Measurements from ENCODE around the gene EPS8. TPM values are rescaled to one million over a fixed set of nuclear protein-coding genes. Genes with fewer than 3 reads are reported as not detected.

The EPS8 gene
- total and polyA plus RNA-seq, 4 donors = 56.0 to 165 (median 129) TPM

GRCh38 chr12:15688838-15689625 lies 100.2 kb downstream of the EPS8 start:
- peak overlapping the region in 1 of 2 donors; percentile 0 for H3K27ac ChIP-seq (ENCODE audit: low read depth in 1 of 2, low read length in 2 of 2)
- H3K4me1 ChIP-seq (ENCODE audit: control insufficient read depth in 1 of 2, insufficient read depth in 2 of 2, low read length in 2 of 2) = peaks cover 0 to 7% of the 10 kb centered on the region in 2 donors
- no peaks in the 10 kb centered on the region for H3K36me3 ChIP-seq (ENCODE audit: control insufficient read depth in 1 of 2, insufficient read depth in 2 of 2, low read length in 1 of 2)
- H3K4me3 ChIP-seq (ENCODE audit: low read length in 2 of 2) = no peak overlapping the region
- H3K27me3 ChIP-seq (ENCODE audit: control insufficient read depth in 1 of 2, insufficient read depth in 2 of 2, low read length in 1 of 2) = no peaks in the 10 kb centered on the region
- intact Hi-C loops (cut with DNase I) = loop anchor here in 1 of 2 donors (5.0 kb wide), 1 partner anchor 47 kb away; no protein-coding TSS in a partner anchor
- DNase-seq = peak in 1 of 2 donors; percentile 51
- no peaks in the 10 kb centered on the region for H3K9me3 ChIP-seq (ENCODE audit: control insufficient read depth, low read length)
- WGBS, 2 donors = 5 to 7% methylated on average over 6 of the region's 6 CpGs
- ATAC-seq (ENCODE audit: low FRiP score) = peak; percentile 32

GRCh38 chr12:15688202-15688736 lies 100.9 kb downstream of the EPS8 start:
- ATAC-seq (ENCODE audit: low FRiP score) (peak; percentile 53), DNase-seq (peak; percentile 79 to 84)
- Histone ChIP-seq H3K27me3 (ENCODE audit: control insufficient read depth in 1 of 2, insufficient read depth in 2 of 2, low read length in 1 of 2) (no peaks in the 10 kb centered on the region), H3K4me3 (ENCODE audit: low read length in 2 of 2) (no peak overlapping the region), H3K36me3 (ENCODE audit: control insufficient read depth in 1 of 2, insufficient read depth in 2 of 2, low read length in 1 of 2) (no peaks in the 10 kb centered on the region), H3K4me1 (ENCODE audit: control insufficient read depth in 1 of 2, insufficient read depth in 2 of 2, low read length in 2 of 2) (peaks cover 0 to 5% of the 10 kb centered on the region in 2 donors), H3K27ac (ENCODE audit: low read depth in 1 of 2, low read length in 2 of 2) (peak overlapping the region in 1 of 2 donors; percentile 19), H3K9me3 (ENCODE audit: control insufficient read depth, low read length) (no peaks in the 10 kb centered on the region)
- 74 to 77% methylated on average over 8 of the region's 8 CpGs for WGBS, 2 donors
- intact Hi-C loops (cut with DNase I) = loop anchor here in 1 of 2 donors (5.0 kb wide), 1 partner anchor 46 kb away; no protein-coding TSS in a partner anchor

GRCh38 chr12:15687583-15687982 lies 101.6 kb downstream of the EPS8 start:
- H3K36me3 ChIP-seq (ENCODE audit: control insufficient read depth in 1 of 2, insufficient read depth in 2 of 2, low read length in 1 of 2) = no peaks in the 10 kb centered on the region
- no peak overlapping the region for H3K4me3 ChIP-seq (ENCODE audit: low read length in 2 of 2)
- H3K4me1 ChIP-seq (ENCODE audit: control insufficient read depth in 1 of 2, insufficient read depth in 2 of 2, low read length in 2 of 2) = no peaks in the 10 kb centered on the region
- intact Hi-C loops (cut with DNase I) = loop anchor here in 1 of 2 donors (5.0 kb wide), 1 partner anchor 45 kb away; no protein-coding TSS in a partner anchor
- H3K27me3 ChIP-seq (ENCODE audit: control insufficient read depth in 1 of 2, insufficient read depth in 2 of 2, low read length in 1 of 2) = no peaks in the 10 kb centered on the region
- DNase-seq (no peak), ATAC-seq (ENCODE audit: low FRiP score) (no peak)
- H3K27ac ChIP-seq (ENCODE audit: low read depth in 1 of 2, low read length in 2 of 2) = no peak overlapping the region
- no peaks in the 10 kb centered on the region for H3K9me3 ChIP-seq (ENCODE audit: control insufficient read depth, low read length)

- H3K4me1 ChIP-seq (ENCODE audit: control insufficient read depth in 1 of 2, insufficient read depth in 2 of 2, low read length in 2 of 2) = no peaks in the 10 kb centered on the region
- H3K27me3 ChIP-seq (ENCODE audit: control insufficient read depth in 1 of 2, insufficient read depth in 2 of 2, low read length in 1 of 2) = no peaks in the 10 kb centered on the region
- DNase-seq = no peak
- no peak overlapping the region for H3K27ac ChIP-seq (ENCODE audit: low read depth in 1 of 2, low read length in 2 of 2)
- no peak for ATAC-seq (ENCODE audit: low FRiP score)
- no peaks in the 10 kb centered on the region for H3K36me3 ChIP-seq (ENCODE audit: control insufficient read depth in 1 of 2, insufficient read depth in 2 of 2, low read length in 1 of 2)
- H3K9me3 ChIP-seq (ENCODE audit: control insufficient read depth, low read length) = no peaks in the 10 kb centered on the region
- intact Hi-C loops (cut with DNase I) = loop anchor here in 1 of 2 donors (5.0 kb wide), 1 partner anchor 43 kb away; no protein-coding TSS in a partner anchor
- WGBS, 2 donors = 90 to 92% methylated on average over 6 of the region's 6 CpGs
- H3K4me3 ChIP-seq (ENCODE audit: low read length in 2 of 2) = no peak overlapping the region
Observed at GRCh38 chr12:15684896-15685658, 104.1 kb downstream of the EPS8 start.

- intact Hi-C loops (cut with DNase I) = no loop called here
- H3K4me3 ChIP-seq (ENCODE audit: low read length in 2 of 2) = no peak overlapping the region
- H3K27ac ChIP-seq (ENCODE audit: low read depth in 1 of 2, low read length in 2 of 2) = no peak overlapping the region
- ATAC-seq (ENCODE audit: low FRiP score) (no peak), DNase-seq (no peak)
- peaks cover 0 to 1% of the 10 kb centered on the region in 2 donors for H3K4me1 ChIP-seq (ENCODE audit: control insufficient read depth in 1 of 2, insufficient read depth in 2 of 2, low read length in 2 of 2)
- no peaks in the 10 kb centered on the region for H3K9me3 ChIP-seq (ENCODE audit: control insufficient read depth, low read length)
- H3K36me3 ChIP-seq (ENCODE audit: control insufficient read depth in 1 of 2, insufficient read depth in 2 of 2, low read length in 1 of 2) = no peaks in the 10 kb centered on the region
- H3K27me3 ChIP-seq (ENCODE audit: control insufficient read depth in 1 of 2, insufficient read depth in 2 of 2, low read length in 1 of 2) = no peaks in the 10 kb centered on the region
Observed at GRCh38 chr12:15682826-15683225, 106.4 kb downstream of the EPS8 start.

GRCh38 chr12:15679151-15679550 lies 110.0 kb downstream of the EPS8 start:
- intact Hi-C loops (cut with DNase I) = no loop called here
- Histone ChIP-seq H3K4me3 (ENCODE audit: low read length in 2 of 2) (no peak overlapping the region), H3K4me1 (ENCODE audit: control insufficient read depth in 1 of 2, insufficient read depth in 2 of 2, low read length in 2 of 2) (peaks cover 1 to 2% of the 10 kb centered on the region in 2 donors), H3K36me3 (ENCODE audit: control insufficient read depth in 1 of 2, insufficient read depth in 2 of 2, low read length in 1 of 2) (no peaks in the 10 kb centered on the region), H3K9me3 (ENCODE audit: control insufficient read depth, low read length) (no peaks in the 10 kb centered on the region), H3K27ac (ENCODE audit: low read depth in 1 of 2, low read length in 2 of 2) (no peak overlapping the region), H3K27me3 (ENCODE audit: control insufficient read depth in 1 of 2, insufficient read depth in 2 of 2, low read length in 1 of 2) (no peaks in the 10 kb centered on the region)
- DNase-seq (no peak), ATAC-seq (ENCODE audit: low FRiP score) (no peak)
- WGBS, 2 donors = 84 to 88% methylated on average over 1 of the region's 1 CpG

GRCh38 chr12:15677726-15678201 lies 111.4 kb downstream of the EPS8 start:
- H3K36me3 ChIP-seq (ENCODE audit: control insufficient read depth in 1 of 2, insufficient read depth in 2 of 2, low read length in 1 of 2) = no peaks in the 10 kb centered on the region
- ATAC-seq (ENCODE audit: low FRiP score) = no peak
- H3K4me3 ChIP-seq (ENCODE audit: low read length in 2 of 2) = no peak overlapping the region
- H3K9me3 ChIP-seq (ENCODE audit: control insufficient read depth, low read length) = no peaks in the 10 kb centered on the region
- intact Hi-C loops (cut with DNase I) = no loop called here
- no peaks in the 10 kb centered on the region for H3K27me3 ChIP-seq (ENCODE audit: control insufficient read depth in 1 of 2, insufficient read depth in 2 of 2, low read length in 1 of 2)
- no peak overlapping the region for H3K27ac ChIP-seq (ENCODE audit: low read depth in 1 of 2, low read length in 2 of 2)
- peaks cover 1 to 2% of the 10 kb centered on the region in 2 donors for H3K4me1 ChIP-seq (ENCODE audit: control insufficient read depth in 1 of 2, insufficient read depth in 2 of 2, low read length in 2 of 2)
- 70 to 78% methylated on average over 3 of the region's 3 CpGs for WGBS, 2 donors
- DNase-seq = no peak

- no peaks in the 10 kb centered on the region for H3K9me3 ChIP-seq (ENCODE audit: control insufficient read depth, low read length)
- peaks cover 1 to 2% of the 10 kb centered on the region in 2 donors for H3K4me1 ChIP-seq (ENCODE audit: control insufficient read depth in 1 of 2, insufficient read depth in 2 of 2, low read length in 2 of 2)
- no peak for DNase-seq
- H3K36me3 ChIP-seq (ENCODE audit: control insufficient read depth in 1 of 2, insufficient read depth in 2 of 2, low read length in 1 of 2) = no peaks in the 10 kb centered on the region
- 83 to 88% methylated on average over 3 of the region's 3 CpGs for WGBS, 2 donors
- ATAC-seq (ENCODE audit: low FRiP score) = no peak
- no peaks in the 10 kb centered on the region for H3K27me3 ChIP-seq (ENCODE audit: control insufficient read depth in 1 of 2, insufficient read depth in 2 of 2, low read length in 1 of 2)
- intact Hi-C loops (cut with DNase I) = no loop called here
- no peak overlapping the region for H3K27ac ChIP-seq (ENCODE audit: low read depth in 1 of 2, low read length in 2 of 2)
- H3K4me3 ChIP-seq (ENCODE audit: low read length in 2 of 2) = no peak overlapping the region
Observed at GRCh38 chr12:15677228-15677627, 112.0 kb downstream of the EPS8 start.
